HCT116 (cell line): Measurements from ENCODE around the gene PHGDH. TPM values are rescaled to one million over a fixed set of nuclear protein-coding genes. Genes with fewer than 3 reads are reported as not detected.

Source experiments
- ATAC-seq: fragments of 200-7000 bp; cut with Tn5 transposase; 2 replicates; pipeline ENCODE4 v1.9.1; 2020; ENCODE audit warnings: mild to moderate bottlenecking, moderate library complexity
- BruUV-seq: library from RNA; stranded (reverse); fragments of 400-500 nt; replicated peaks from 2 replicates; lab custom pipeline; 2021; lab: Mats Ljungman, UMichigan
- CTCF ChIA-PET: fragments of 300-600 bp; sonication (Branson Sonifier 250); formaldehyde crosslinking; loops from one replicate; lab custom pipeline; 2021; ENCODE audit warnings: antibody characterized with exemption; lab: Charles Lee
- POLR2A ChIA-PET: fragments of 300-600, 350-600 bp; sonication (Branson Sonifier 250); formaldehyde crosslinking; loops from one replicate; lab custom pipeline; 2021; ENCODE audit warnings: antibody characterized with exemption; lab: Charles Lee
- RAD21 ChIA-PET, 2 experiments: fragments of 300-600 bp; sonication (Branson Sonifier 250); formaldehyde crosslinking; loops; one replicate each; lab custom pipeline; 2023; ENCODE audit warnings: low total read pairs in 2 of 2; ENCODE audit not compliant: uncharacterized antibody in 2 of 2, unreplicated experiment in 2 of 2, low non-redundant PET in 1 of 2; lab: Charles Lee
- DNase-seq: peaks from one replicate; pipeline ENCODE4 v3.0.0-alpha.2; 2010; ENCODE audit warnings: low read depth, low spot score
- H2AFZ ChIP-seq: fragments of 200-600 bp; shearing (Covaris generic), sonication (generic); 2 replicates; pipeline ENCODE4 v1.6.1; 2017; ENCODE audit warnings: low read depth, mixed run types, mixed read lengths, antibody characterized with exemption, low read length; ENCODE audit not compliant: poor library complexity, severe bottlenecking
- H3K27ac ChIP-seq: 2 replicates; pipeline ENCODE4 v1.5.1; 2012; ENCODE audit warnings: low read depth, low read length
- H3K27me3 ChIP-seq: fragments of 200-600 bp; sonication (generic); 2 replicates; pipeline ENCODE4 v1.6.1; 2016; ENCODE audit warnings: mixed run types, low read length, mixed read lengths; ENCODE audit not compliant: insufficient read depth
- H3K36me3 ChIP-seq, 2 experiments: fragments of 200-500 bp in 1 of 2; fragments of 200-600 bp in 1 of 2; sonication (Bioruptor generic) in 1 of 2; sonication (generic) in 1 of 2; 2 replicates each; pipeline versions ENCODE4 v1.5.1 to v1.6.1; 2014 to 2016; ENCODE audit warnings: low read length in 2 of 2, inconsistent platforms in 1 of 2, mixed read lengths in 1 of 2, mixed run types in 1 of 2; ENCODE audit not compliant: insufficient read depth in 2 of 2, control insufficient read depth in 1 of 2
- H3K4me1 ChIP-seq, 2 experiments: fragments of 200-600 bp in 1 of 2; sonication (generic) in 1 of 2; 2 replicates each; pipeline versions ENCODE4 v1.5.1 to v1.6.1; 2012 to 2017; ENCODE audit warnings: low read length in 2 of 2, inconsistent platforms in 1 of 2, mild to moderate bottlenecking in 1 of 2, mixed read lengths in 1 of 2, mixed run types in 1 of 2, moderate library complexity in 1 of 2; ENCODE audit not compliant: insufficient read depth in 2 of 2, control insufficient read depth in 1 of 2
- H3K4me2 ChIP-seq: fragments of 200-600 bp; sonication (generic); 2 replicates; pipeline ENCODE4 v1.6.1; 2017; ENCODE audit warnings: mixed run types, low read length, mixed read lengths
- H3K4me3 ChIP-seq, 2 experiments: fragments of 200-600 bp in 1 of 2; sonication (generic) in 1 of 2; replicated peaks in 1 of 2; 2 replicates each; pipeline ENCODE4 v1.5.1; 2011 to 2016; ENCODE audit warnings: low read length in 2 of 2, control low read depth in 1 of 2, low read depth in 1 of 2, mild to moderate bottlenecking in 1 of 2, mixed read lengths in 1 of 2, mixed run types in 1 of 2
- H3K79me2 ChIP-seq: fragments of 200-600 bp; sonication (generic); 2 replicates; pipeline ENCODE4 v1.6.1; 2017; ENCODE audit warnings: mild to moderate bottlenecking, mixed run types, low read length, moderate library complexity, mixed read lengths; ENCODE audit not compliant: insufficient read depth
- H3K9ac ChIP-seq: fragments of 200-600 bp; sonication (generic); 2 replicates; pipeline ENCODE4 v1.6.1; 2016; ENCODE audit warnings: low read length, mixed read lengths
- H3K9me2 ChIP-seq: fragments of 200-600 bp; sonication (generic), shearing (Covaris generic); 2 replicates; pipeline ENCODE4 v1.6.1; 2017; ENCODE audit warnings: mixed run types, mild to moderate bottlenecking, moderate library complexity; ENCODE audit not compliant: insufficient read depth
- H3K9me3 ChIP-seq, 2 experiments: fragments of 200-500 bp in 1 of 2; fragments of 200-600 bp in 1 of 2; sonication (Bioruptor generic) in 1 of 2; sonication (generic) in 1 of 2; 2 replicates each; pipeline ENCODE4 v1.6.1; 2014 to 2017; ENCODE audit warnings: low read length in 2 of 2, mixed read lengths in 2 of 2, inconsistent platforms in 1 of 2, low read depth in 1 of 2, mild to moderate bottlenecking in 1 of 2, mixed run types in 1 of 2, moderate library complexity in 1 of 2; ENCODE audit not compliant: control insufficient read depth in 1 of 2, insufficient read depth in 1 of 2
- H4K20me1 ChIP-seq: fragments of 200-600 bp; sonication (generic), shearing (Covaris generic); 2 replicates; pipeline ENCODE4 v1.6.1; 2017; ENCODE audit warnings: mixed run types, mild to moderate bottlenecking, moderate library complexity; ENCODE audit not compliant: insufficient read depth
- CBX3 ChIP-seq: IDR thresholded peaks from 2 replicates; pipeline ENCODE4 v1.6.1; 2012; ENCODE audit warnings: low read depth
- CEBPB ChIP-seq: IDR thresholded peaks from 2 replicates; pipeline ENCODE4 v1.6.1; 2012; ENCODE audit warnings: low read depth
- EGR1 ChIP-seq: IDR thresholded peaks from 2 replicates; pipeline ENCODE4 v1.6.1; 2012; ENCODE audit warnings: low read depth
- JUND ChIP-seq: IDR thresholded peaks from 2 replicates; pipeline ENCODE4 v1.6.1; 2012
- RAD21 ChIP-seq: IDR thresholded peaks from 2 replicates; pipeline ENCODE4 v1.6.1; 2012; ENCODE audit warnings: low read depth, mild to moderate bottlenecking
- SIN3A ChIP-seq: IDR thresholded peaks from 2 replicates; pipeline ENCODE4 v1.6.1; 2012; ENCODE audit warnings: low read depth
- SP1 ChIP-seq: IDR thresholded peaks from 2 replicates; pipeline ENCODE4 v1.6.1; 2012; ENCODE audit warnings: low read depth
- YY1 ChIP-seq: IDR thresholded peaks from 2 replicates; pipeline ENCODE4 v1.6.1; 2011; ENCODE audit warnings: low read length, low read depth, moderate library complexity, mild to moderate bottlenecking; ENCODE audit not compliant: insufficient replicate concordance; ENCODE audit errors: extremely low read depth
- ZNF274 ChIP-seq: fragments of 200-500 bp; sonication (Bioruptor generic); IDR thresholded peaks from 2 replicates; pipeline ENCODE4 v1.6.1; 2014; ENCODE audit warnings: mild to moderate bottlenecking, low read depth, low read length, inconsistent platforms
- intact Hi-C: fragments of 100-400 bp; cut with micrococcal nuclease; formaldehyde crosslinking; loops from 2 replicates; pipeline ENCODE4 v1.10.0; 2022
- total RNA-seq: library from RNA; stranded (reverse); gene quantifications from one replicate; pipeline ENCODE4 v1.2.1, GENCODE V29; 2021; ENCODE audit not compliant: unreplicated experiment
- TF ChIP-seq, protein P1 (sequence below): IDR thresholded peaks from 2 replicates; pipeline ENCODE4 v1.6.1; 2011; ENCODE audit warnings: mild to moderate bottlenecking, low read length, moderate library complexity; ENCODE audit not compliant: insufficient replicate concordance; ENCODE audit errors: extremely low read depth
- TF ChIP-seq, protein P2 (sequence below): IDR thresholded peaks from 2 replicates; pipeline ENCODE4 v1.6.1; 2012

PHGDH gene
- total RNA-seq, 1 experiment from 2014 or later: 187 TPM

DNA sequence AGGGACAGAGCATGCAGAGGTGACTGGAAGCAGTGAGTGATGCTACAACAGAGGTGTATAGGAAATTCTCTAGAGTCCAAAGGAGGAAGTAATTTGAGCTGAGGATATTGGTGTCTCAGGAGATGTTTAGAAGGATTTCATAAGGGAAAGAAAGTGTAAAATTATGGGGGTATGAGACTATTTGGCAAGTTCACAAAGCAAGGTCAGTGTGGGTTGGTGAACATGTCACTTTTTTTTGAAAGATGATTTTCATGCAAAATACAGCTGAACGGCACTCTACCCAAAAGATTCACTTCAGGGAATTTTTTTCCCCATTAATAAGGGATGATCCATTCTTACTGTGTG is 32.8 kb downstream of the PHGDH start:
- POLR2A ChIA-PET: no interaction called here
- Histone ChIP-seq H3K9ac (no peak overlapping the region), H4K20me1 (no peaks in the 10 kb centered on the region), H2AFZ (no peak overlapping the region), H3K27ac (no peak overlapping the region), H3K79me2 (no peaks in the 10 kb centered on the region), H3K4me2 (no peak overlapping the region), H3K36me3 (no peaks in the 10 kb centered on the region; a peak in 1 of 4 replicates), H3K4me3 (no peak overlapping the region), H3K9me3 (no peaks in the 10 kb centered on the region), H3K27me3 (no peaks in the 10 kb centered on the region), H3K4me1 (no peaks in the 10 kb centered on the region), H3K9me2 (no peaks in the 10 kb centered on the region)
- CTCF ChIA-PET: interaction anchor here (1.0 kb wide), 1 partner anchor 64 kb away, joined by 3 read pairs; no protein-coding TSS in a partner anchor
- intact Hi-C loops: loop anchor here (5.0 kb wide), 1 partner anchor 132 kb away; no protein-coding TSS in a partner anchor
- TSS peak; percentile 22 for BruUV-seq
- DNase-seq: no peak
- no peak for ATAC-seq
- TF ChIP-seq, protein P1, sequence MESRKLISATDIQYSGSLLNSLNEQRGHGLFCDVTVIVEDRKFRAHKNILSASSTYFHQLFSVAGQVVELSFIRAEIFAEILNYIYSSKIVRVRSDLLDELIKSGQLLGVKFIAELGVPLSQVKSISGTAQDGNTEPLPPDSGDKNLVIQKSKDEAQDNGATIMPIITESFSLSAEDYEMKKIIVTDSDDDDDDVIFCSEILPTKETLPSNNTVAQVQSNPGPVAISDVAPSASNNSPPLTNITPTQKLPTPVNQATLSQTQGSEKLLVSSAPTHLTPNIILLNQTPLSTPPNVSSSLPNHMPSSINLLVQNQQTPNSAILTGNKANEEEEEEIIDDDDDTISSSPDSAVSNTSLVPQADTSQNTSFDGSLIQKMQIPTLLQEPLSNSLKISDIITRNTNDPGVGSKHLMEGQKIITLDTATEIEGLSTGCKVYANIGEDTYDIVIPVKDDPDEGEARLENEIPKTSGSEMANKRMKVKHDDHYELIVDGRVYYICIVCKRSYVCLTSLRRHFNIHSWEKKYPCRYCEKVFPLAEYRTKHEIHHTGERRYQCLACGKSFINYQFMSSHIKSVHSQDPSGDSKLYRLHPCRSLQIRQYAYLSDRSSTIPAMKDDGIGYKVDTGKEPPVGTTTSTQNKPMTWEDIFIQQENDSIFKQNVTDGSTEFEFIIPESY: no peak
- TF ChIP-seq JUND: no peak
- TF ChIP-seq SIN3A: no peak
- no peak for TF ChIP-seq RAD21
- no peak for TF ChIP-seq CBX3
- TF ChIP-seq CEBPB: no peak
- TF ChIP-seq ZNF274: no peak
- TF ChIP-seq, protein P2, sequence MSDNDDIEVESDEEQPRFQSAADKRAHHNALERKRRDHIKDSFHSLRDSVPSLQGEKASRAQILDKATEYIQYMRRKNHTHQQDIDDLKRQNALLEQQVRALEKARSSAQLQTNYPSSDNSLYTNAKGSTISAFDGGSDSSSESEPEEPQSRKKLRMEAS: no peak
- no peak for TF ChIP-seq EGR1
- TF ChIP-seq SP1: no peak
- no peak for TF ChIP-seq YY1
- RAD21 ChIA-PET: no interaction called here
